Renal cortical epithelial cell (primary cell): ENCODE results near the gene MB. TPM values are rescaled to one million over a fixed set of nuclear protein-coding genes. Genes with fewer than 3 reads are reported as not detected.
"Not testable (repeated sequence)": the region's sequence is repeated elsewhere in the genome, so short reads cannot be mapped to it uniquely, and the experiment has no call there.

ENCODE experiments used
- DNase-seq: peaks from one replicate; pipeline ENCODE4 v3.0.0-alpha.2; 2011; ENCODE audit warnings: low read depth
- total RNA-seq: library from RNA; depleted of rRNA; stranded (reverse); fragments of >200 nt; gene quantifications from 2 replicates; pipeline ENCODE4 v1.2.3, GENCODE V29; 2014

Gene MB
- total RNA-seq, 1 donor from 2014 or later, result not detected

DNA sequence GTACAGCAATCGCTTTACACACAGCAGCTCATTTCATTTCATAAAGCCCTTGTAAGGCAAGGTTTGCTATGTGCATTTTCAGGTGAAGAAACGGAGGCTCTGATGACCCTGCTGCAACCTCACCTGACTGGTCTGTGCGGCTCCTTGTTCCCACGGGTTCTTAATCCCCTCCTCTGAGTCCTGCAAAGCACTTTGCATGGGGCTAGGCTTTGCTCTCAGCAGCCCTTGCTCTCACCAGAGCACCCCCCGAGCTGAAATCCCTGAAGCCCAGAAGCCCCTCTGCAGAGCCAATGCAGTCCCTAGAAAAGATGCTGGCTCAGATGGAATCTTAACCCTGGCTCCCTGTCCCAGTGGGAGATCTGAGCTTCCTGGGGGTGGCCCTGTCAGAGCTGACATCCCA is 20.1 kb upstream of the MB start:
- DNase-seq, result no peak

DNA sequence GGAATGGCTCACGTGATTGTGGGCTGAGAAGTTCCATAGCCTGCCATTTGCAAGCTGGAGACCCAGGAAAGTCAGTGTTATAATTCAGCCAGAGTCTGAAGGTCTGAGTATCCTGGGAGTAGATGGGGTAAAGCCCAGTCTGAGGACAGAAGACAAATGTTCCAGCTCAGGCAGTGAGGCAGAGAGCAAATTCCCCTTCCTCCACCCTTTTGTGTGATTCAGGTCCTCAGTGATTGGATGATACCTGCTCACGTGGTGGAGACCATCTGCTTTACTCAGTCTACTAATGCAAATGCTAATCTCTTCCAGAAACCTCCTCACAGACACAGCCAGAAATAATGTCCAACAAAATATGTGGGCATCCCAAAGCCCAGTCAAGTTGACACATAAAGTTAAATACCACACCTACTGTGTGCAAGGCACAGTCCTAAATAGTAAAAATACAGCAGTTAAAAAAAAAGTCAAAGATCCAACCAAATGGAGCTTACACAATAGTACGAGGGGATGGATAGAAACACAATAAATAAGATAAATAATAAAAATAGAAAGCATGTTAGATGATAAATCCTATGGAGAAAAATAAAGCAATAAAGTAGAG is 17.9 kb upstream of the MB start:
- no peak for DNase-seq

DNA sequence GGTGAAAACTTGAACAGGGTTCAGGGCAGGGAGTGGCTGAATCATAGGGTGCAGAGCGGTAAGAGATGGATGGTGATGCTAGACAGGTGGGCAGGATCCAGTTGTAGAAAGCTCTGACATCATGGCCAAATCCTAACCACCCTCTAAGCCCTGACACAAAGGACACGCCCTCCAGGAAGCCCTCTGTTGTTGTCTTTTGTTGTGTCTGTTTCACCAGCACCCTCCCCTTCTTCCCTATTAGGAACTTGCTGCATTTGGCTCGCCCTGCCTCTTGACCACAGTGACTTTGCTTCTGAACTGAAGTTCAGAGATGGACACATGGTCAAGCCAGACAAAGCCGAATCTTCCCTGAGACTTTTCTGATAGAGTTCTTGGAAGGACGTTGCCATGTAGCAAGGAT is 16.9 kb upstream of the MB start:
- no peak for DNase-seq

GRCh38 chr22:35633520-35633919 is 16.4 kb upstream of the MB start:
- DNase-seq, result no peak

DNA sequence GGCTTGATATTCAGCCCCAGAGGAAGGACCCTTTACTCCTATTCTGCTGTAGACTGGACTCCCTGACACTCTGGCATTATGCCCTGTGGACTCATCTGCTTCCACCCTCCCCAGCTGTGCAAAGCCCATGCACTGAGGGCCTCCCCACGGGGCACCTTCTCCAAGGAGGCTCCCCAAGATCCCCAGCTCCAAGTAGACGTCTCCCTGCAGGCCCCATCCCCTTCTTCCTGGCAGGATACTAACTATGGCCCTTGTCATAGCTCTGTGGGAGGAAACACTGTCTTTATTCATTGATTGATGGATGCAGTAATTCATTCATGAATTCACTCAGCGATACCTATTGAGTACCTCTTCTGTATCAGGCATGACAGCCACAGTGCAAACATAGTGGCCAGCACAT is 15.8 kb upstream of the MB start:
- no peak for DNase-seq

- DNase-seq, result peak; percentile 52
Observed at GRCh38 chr22:35631597-35631996, 14.5 kb upstream of the MB start.

- no peak for DNase-seq
Observed at GRCh38 chr22:35630891-35631290, 13.8 kb upstream of the MB start.

DNA sequence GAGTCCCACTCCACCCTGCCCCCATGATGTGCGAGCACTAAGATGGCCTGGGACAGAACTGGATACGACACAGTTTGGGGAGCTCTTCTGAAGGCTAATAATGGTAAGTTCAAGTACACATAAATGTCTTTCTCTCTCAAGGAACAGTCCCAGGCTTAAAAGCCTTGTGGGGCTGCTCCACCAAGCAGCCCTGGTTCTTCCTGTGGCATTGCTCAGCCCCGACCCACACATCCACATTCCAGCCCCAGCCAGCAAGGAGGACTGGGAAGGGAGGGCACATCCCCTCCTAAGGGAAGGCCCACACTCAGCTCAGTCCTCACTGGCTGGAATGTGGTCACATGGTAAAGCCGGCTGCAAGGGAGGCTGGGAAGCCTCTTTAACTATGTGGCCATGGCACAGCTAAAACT is 13.3 kb upstream of the MB start:
- DNase-seq, result peak; percentile 51

- DNase-seq, result peak; percentile 98
Observed at GRCh38 chr22:35629406-35630216, 12.5 kb upstream of the MB start.

DNA sequence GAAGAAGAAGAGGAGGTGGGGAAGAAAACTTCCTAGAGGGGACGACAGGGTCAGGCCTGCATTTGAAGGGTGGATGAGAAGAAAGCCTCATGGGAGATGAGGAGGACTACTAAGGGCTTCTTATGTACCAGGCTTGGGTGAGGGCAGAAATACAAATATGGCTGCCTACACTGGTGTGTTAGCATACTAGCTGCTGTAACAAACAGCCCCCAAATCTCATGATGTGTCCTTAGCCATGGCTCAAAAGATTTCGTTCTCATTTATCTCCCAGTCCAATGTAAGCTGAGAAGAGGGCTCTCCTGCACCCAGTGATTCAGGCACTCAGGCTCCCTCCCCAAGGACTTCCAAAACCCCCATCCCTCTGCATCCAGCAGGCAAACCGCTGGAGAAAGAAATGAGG is 11.6 kb upstream of the MB start:
- no peak for DNase-seq

GRCh38 chr22:35627267-35628041 is 10.3 kb upstream of the MB start:
- DNase-seq, result peak; percentile 92

DNA sequence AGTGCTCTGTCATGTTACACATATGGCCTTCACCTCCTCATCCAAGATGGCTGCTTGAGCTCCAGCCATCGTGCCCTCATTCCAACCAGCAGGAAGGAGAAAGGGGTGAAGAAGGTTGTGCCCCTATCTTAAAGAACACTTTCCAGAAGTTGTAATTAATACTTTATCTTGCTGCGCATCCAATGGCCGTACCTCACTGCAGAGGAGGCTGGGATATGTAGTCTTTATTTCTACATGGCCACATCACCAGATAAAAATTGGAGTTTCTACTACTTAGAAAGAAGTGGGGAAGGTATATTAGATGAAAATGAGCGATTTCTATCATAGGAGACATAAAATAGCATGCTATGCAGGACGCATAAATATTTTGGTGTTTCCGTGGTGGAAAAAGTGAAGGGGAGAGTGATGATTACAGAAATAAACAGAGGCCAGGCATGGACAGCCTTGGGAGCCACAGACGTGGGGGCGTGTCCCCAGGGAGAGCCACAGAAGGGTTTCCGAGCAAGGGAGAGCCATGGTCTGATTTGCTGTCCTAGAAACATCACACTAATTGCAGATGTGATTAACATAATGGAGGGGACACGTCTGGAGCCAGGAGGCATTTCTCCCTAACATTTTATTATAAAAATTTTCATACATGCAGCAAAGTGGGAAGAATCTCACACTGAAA is 8.8 kb upstream of the MB start:
- DNase-seq, result no peak

DNA sequence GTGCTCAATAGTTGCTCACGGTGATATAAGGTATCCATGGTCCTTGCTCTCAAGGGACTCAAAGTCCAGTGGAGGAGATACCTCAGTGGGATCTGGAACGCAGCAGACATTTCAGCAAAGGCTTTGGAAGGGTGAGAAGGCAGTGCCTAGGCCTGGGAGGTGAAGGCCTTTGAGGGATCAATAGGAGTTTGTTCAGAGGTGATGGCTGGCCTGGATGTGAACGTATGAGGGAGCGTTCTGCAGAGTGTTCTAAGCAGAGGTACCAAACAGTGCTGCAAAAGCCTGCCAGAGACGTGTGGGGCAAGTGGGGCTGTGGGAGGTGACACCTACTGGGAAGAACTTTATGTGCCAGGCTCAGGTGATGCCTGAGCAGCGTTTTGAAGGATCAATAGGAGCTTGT is 7.4 kb upstream of the MB start:
- no peak for DNase-seq

GRCh38 chr22:35623885-35624284 is 6.8 kb upstream of the MB start:
- not testable (repeated sequence) for DNase-seq

- DNase-seq, result no peak
Observed at GRCh38 chr22:35622191-35622913, 5.2 kb upstream of the MB start.

DNA sequence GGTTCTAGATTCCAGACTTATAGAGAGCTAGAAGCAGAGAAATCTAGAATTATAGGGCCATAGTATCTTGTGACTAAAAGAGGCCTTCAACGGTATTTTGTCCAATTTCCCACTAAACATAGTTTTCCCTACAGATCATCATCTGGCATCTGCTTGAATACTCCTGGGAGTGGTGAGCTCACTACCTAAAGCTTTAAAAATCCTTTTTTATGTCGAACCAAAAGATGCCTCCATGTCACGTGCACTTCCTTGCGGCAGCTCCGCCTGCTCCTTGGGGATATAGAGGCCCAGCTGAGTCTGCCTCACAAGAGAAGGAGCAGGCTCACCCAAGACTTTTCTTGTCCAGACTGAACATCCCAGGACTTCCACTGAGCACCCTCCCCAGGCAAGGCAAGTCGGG is 4.3 kb upstream of the MB start:
- no peak for DNase-seq

DNA sequence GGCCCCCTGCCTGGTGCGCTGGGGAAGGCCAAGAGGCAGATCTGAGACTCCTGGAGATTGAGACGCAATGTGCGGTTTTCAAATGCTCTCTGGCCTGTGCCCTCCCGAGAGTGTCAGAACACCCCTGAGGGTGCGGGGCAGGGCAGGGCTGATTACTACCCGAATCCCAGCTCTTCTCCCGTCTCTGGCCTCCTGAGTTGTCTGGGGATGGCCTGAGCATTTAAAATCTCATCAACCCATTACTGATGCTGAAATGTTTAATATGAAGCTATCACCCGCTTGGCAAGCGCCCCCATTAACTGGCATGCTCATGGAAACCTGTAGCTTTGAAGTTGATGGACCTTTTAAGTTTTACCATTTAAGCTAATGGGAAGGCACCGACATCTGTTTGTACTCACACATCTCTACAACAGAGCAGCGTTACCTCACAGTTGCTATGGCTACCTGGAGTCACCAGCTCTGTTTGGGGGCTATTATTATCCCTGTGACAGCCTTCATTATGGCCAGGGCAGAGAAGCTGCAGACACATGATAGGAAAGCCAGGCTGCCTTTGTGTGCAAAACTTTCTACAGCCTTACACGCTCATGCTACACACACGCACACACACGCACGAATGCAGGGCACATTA is 3.6 kb upstream of the MB start:
- DNase-seq, result no peak

DNA sequence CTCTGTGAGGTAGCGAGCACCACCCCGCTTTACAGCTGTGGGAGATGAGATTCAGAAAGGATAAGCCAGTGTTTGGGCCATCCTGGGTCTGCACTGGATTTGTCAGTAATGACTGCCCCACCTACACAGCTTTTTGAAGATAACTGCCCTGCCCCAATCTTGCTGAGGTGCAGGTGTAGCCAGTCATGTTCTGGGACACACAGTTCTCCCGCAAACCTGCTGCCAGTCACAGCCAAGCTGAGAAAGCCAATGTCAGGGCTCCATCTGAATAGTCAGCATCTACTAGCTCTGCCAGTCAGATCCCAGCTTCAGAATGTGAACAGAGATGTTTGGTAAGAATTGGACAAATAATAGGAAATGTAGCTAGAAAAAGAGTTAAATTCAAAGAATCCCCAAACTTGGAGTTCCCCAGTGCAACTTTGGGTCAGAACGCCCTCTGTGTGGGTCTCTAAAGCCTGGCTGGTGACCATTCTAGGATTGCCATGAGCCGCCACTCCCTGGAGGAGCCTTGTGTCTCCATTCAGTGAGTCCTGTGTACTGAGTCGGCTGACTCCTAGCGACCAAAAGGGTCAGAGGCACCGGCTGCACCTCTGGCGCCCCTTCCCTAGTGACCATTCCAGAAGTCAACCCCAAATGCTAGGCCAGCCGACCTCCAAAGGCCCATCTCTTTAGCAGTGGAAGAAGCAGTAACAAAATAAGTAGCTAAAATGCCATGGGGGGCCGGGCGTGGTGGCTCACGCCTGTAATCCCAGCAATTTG is 2.4 kb upstream of the MB start:
- no peak for DNase-seq

GRCh38 chr22:35618427-35619223 is 1.5 kb upstream of the MB start:
- DNase-seq, result no peak

- no peak for DNase-seq
Observed at GRCh38 chr22:35616043-35616442, 1.1 kb downstream of the MB start.
